Type B pancreatic cell (in vitro differentiated cells): Measurements from ENCODE around the gene RBM19. TPM values are rescaled to one million over a fixed set of nuclear protein-coding genes. Genes with fewer than 3 reads are reported as not detected.

Experiments used
- DNase-seq: peaks from one replicate; pipeline ENCODE4 v3.0.0; 2021; ENCODE audit warnings: mixed read lengths; ENCODE audit not compliant: unreplicated experiment; ENCODE audit errors: extremely low spot score
- H3K27ac Mint-ChIP-seq: 2 replicates; pipeline ENCODE4 v1.8.0; 2021; ENCODE audit warnings: mild to moderate bottlenecking, mixed read lengths
- H3K27me3 Mint-ChIP-seq: 2 replicates; pipeline ENCODE4 v1.8.0; 2021; ENCODE audit warnings: mixed read lengths
- H3K36me3 Mint-ChIP-seq: 2 replicates; pipeline ENCODE4 v1.8.0; 2021; ENCODE audit warnings: mixed read lengths
- H3K4me1 Mint-ChIP-seq: one replicate; pipeline ENCODE4 v1.8.0; 2021; ENCODE audit warnings: mixed read lengths; ENCODE audit not compliant: unreplicated experiment
- H3K4me3 Mint-ChIP-seq: 2 replicates; pipeline ENCODE4 v1.8.0; 2021; ENCODE audit warnings: mild to moderate bottlenecking, mixed read lengths
- H3K9me3 Mint-ChIP-seq: 2 replicates; pipeline ENCODE4 v1.8.0; 2021; ENCODE audit warnings: mixed read lengths
- CTCF ChIP-seq: fragments of 200-600 bp; sonication (generic); conservative IDR thresholded peaks from 2 replicates; pipeline ENCODE4 v1.5.0; 2021; ENCODE audit warnings: antibody characterized with exemption, mild to moderate bottlenecking
- total RNA-seq: library from RNA; stranded (reverse); gene quantifications from 2 replicates; pipeline ENCODE4 v1.2.1, GENCODE V29; 2021; ENCODE audit warnings: low replicate concordance

Gene RBM19
- total RNA-seq, 1 donor from 2014 or later = 37.8 TPM

DNA sequence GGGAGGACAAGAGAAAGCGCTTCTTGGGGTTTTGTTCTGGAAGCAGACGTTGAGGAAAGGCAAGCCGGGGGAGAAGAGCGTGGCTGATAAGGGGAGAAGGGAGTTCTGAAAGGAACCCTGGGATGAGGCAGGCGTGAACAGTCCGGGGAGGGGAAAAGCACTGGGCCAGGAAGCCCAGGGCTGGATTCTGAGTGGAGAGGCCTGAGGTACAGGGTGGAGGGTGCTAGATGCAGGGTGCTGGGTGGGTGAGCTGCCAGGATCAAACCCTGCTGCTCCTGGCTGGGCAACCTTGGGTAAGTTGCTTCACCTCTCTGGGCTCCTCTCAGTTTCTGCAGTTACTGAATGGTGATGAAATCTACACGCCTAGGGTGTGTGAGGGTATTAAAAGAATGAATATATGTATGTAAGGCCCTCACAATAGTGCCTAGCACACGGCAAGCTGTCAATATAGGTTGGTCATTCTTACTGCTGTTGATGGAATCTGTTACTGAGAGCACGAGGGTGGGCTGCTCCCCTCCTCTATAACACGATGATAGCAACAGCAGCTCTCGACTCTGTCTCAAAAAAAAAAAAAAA is 138.5 kb downstream of the RBM19 start:
- H3K36me3 Mint-ChIP-seq = no peaks in the 10 kb centered on the region
- H3K4me1 Mint-ChIP-seq = peaks cover 13% of the 10 kb centered on the region
- H3K27ac Mint-ChIP-seq = no peak overlapping the region
- no peaks in the 10 kb centered on the region for H3K27me3 Mint-ChIP-seq
- DNase-seq = no peak
- H3K9me3 Mint-ChIP-seq = no peaks in the 10 kb centered on the region
- TF ChIP-seq CTCF = no peak
- no peak overlapping the region for H3K4me3 Mint-ChIP-seq

- peak; percentile 27 for TF ChIP-seq CTCF
- Mint-ChIP-seq H3K27me3 (no peaks in the 10 kb centered on the region), H3K4me1 (peaks cover 12% of the 10 kb centered on the region), H3K27ac (no peak overlapping the region), H3K36me3 (no peaks in the 10 kb centered on the region), H3K4me3 (no peak overlapping the region), H3K9me3 (no peaks in the 10 kb centered on the region)
- no peak for DNase-seq
Observed at GRCh38 chr12:113826805-113827538, 139.2 kb downstream of the RBM19 start.

- Mint-ChIP-seq H3K27ac (no peak overlapping the region), H3K9me3 (no peaks in the 10 kb centered on the region), H3K36me3 (no peaks in the 10 kb centered on the region), H3K4me1 (peaks cover 2% of the 10 kb centered on the region), H3K4me3 (no peak overlapping the region), H3K27me3 (no peaks in the 10 kb centered on the region)
- no peak for DNase-seq
- TF ChIP-seq CTCF = no peak
Observed at GRCh38 chr12:113825705-113826104, 140.4 kb downstream of the RBM19 start.

DNA sequence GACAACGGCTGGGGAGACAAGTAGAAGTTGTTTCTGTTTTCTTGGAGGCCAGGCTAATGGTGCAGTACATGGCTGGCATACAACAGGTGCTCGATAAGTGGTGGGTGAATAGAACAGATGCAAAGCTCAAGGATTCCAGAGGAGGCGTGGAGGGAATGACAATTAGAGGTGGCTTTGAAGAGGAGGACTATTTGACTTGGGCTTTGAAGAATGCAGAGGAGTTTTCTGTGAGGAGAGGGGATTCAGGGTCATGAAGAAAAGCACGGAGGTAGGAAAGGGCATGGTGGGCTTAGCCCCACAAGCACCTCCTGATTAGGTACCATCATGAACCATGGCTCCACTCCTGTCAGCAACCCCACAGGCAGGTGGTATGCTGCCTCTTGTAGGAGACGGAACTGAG is 142.3 kb downstream of the RBM19 start:
- Mint-ChIP-seq H3K4me1 (peaks cover 11% of the 10 kb centered on the region), H3K27ac (no peak overlapping the region)
- TF ChIP-seq CTCF = no peak

GRCh38 chr12:113823016-113823415 is 143.1 kb downstream of the RBM19 start:
- TF ChIP-seq CTCF = no peak
- DNase-seq = no peak
- Mint-ChIP-seq H3K27me3 (no peaks in the 10 kb centered on the region), H3K27ac (no peak overlapping the region), H3K4me1 (peaks cover 11% of the 10 kb centered on the region), H3K9me3 (no peaks in the 10 kb centered on the region), H3K4me3 (no peak overlapping the region), H3K36me3 (no peaks in the 10 kb centered on the region)

More for the DNA sequence above, 142.3 kb downstream of the RBM19 start:
- Mint-ChIP-seq H3K27me3 (no peaks in the 10 kb centered on the region), H3K4me3 (no peak overlapping the region), H3K9me3 (no peaks in the 10 kb centered on the region), H3K36me3 (no peaks in the 10 kb centered on the region)
- DNase-seq = no peak
